Measurements from ENCODE around the gene TAF11.

DNA sequence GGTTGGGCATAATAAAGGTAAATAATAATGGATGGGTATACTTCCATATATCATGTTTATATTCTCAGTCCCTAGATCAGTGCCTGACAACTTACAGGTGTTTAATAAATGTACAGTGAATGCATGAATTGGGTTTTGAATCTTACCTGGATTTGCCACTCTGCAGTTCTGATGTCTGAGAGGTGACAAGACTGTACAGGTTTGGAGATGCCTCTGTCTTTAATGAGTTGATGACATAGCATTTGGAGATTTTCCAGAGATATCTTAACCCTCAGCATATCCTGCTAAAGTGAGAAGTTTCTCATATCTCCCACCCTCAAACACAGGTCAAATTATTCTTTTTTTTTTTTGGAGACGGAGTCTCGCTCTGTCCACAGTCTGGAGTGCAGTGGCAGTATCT is 3.5 kb upstream of the TAF11 start:
- TF ChIP-seq GATA2 (IDR thresholded peaks at IDR 0.05; ENCODE audit: low read depth, low read length): no peak
- no peak for TF ChIP-seq GATA3 (IDR thresholded peaks at IDR 0.05; ENCODE audit: low read depth, low read length)
